ENCODE measurements around the gene BPIFB1. TPM values are rescaled to one million over a fixed set of nuclear protein-coding genes. Genes with fewer than 3 reads are reported as not detected.

Gene BPIFB1
- total and polyA plus RNA-seq, 9 donors: 0.15 TPM; not detected in 8

GRCh38 chr20:33318096-33318429, 35.0 kb downstream of the BPIFB1 start:
- TF ChIP-seq EP300 (IDR thresholded peaks at IDR 0.05) (no peak), POLR2A (IDR thresholded peaks at IDR 0.05) (no peak), CTCF (IDR thresholded peaks at IDR 0.05) (no peak)
- no peaks in the 10 kb centered on the region for H3K27me3 ChIP-seq
- H3K4me3 ChIP-seq: no peak overlapping the region
- no peaks in the 10 kb centered on the region for H3K36me3 ChIP-seq
- H3K4me1 ChIP-seq (ENCODE audit: insufficient read depth): no peaks in the 10 kb centered on the region
- intact Hi-C loops (cut with DNase I): no loop called here
- H3K27ac ChIP-seq: no peak overlapping the region
- WGBS, 3 donors: 18 to 27% (median 21%) methylated on average over 5 of the region's 5 CpGs
- H3K9me3 ChIP-seq: no peaks in the 10 kb centered on the region
- DNase-seq: no peak

- DNase-seq: no peak
- Histone ChIP-seq H3K36me3 (no peaks in the 10 kb centered on the region), H3K27ac (no peak overlapping the region), H3K4me1 (ENCODE audit: insufficient read depth) (no peaks in the 10 kb centered on the region), H3K4me3 (no peak overlapping the region), H3K9me3 (no peaks in the 10 kb centered on the region), H3K27me3 (no peaks in the 10 kb centered on the region)
- 69 to 83% (median 73%) methylated on average over 10 of the region's 10 CpGs for WGBS, 3 donors
- no peak for TF ChIP-seq POLR2A (IDR thresholded peaks at IDR 0.05)
- TF ChIP-seq EP300 (IDR thresholded peaks at IDR 0.05): no peak
- TF ChIP-seq CTCF (IDR thresholded peaks at IDR 0.05): no peak
- intact Hi-C loops (cut with DNase I): no loop called here
These were observed 37.0 kb downstream of the BPIFB1 start for GRCh38 chr20:33320006-33320405.

GRCh38 chr20:33322456-33322855, 39.4 kb downstream of the BPIFB1 start:
- no peak overlapping the region for H3K4me3 ChIP-seq
- no peak for DNase-seq
- H3K27me3 ChIP-seq: no peaks in the 10 kb centered on the region
- no peaks in the 10 kb centered on the region for H3K9me3 ChIP-seq
- TF ChIP-seq POLR2A (IDR thresholded peaks at IDR 0.05): no peak
- no peak for TF ChIP-seq CTCF (IDR thresholded peaks at IDR 0.05)
- no peak for TF ChIP-seq EP300 (IDR thresholded peaks at IDR 0.05)
- no peak overlapping the region for H3K27ac ChIP-seq
- WGBS, 3 donors: 74 to 84% (median 76%) methylated on average over 3 of the region's 3 CpGs
- H3K4me1 ChIP-seq (ENCODE audit: insufficient read depth): no peaks in the 10 kb centered on the region
- H3K36me3 ChIP-seq: no peaks in the 10 kb centered on the region
- intact Hi-C loops (cut with DNase I): no loop called here

DNA sequence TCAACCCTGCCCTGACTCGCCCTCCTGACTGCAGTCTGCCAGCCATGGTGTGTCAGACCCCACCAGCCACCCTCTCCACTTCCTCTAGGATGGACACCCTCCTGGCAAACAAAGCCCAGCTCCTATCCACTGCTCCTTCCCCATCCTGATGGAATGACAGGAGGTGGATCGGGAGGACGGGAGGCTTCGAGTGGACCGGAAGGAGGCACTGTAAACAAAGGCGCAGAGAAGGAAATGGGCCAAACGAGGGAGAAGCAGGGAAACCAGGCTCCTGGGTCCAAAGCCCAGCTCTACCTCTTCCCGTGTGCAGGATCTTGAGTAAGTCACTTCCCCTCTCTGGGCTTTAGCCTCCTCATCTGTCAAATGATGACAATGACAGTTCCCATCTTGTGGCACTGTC, 40.2 kb downstream of the BPIFB1 start:
- H3K27me3 ChIP-seq: no peaks in the 10 kb centered on the region

More for the DNA sequence above, 40.2 kb downstream of the BPIFB1 start:
- Histone ChIP-seq H3K27ac (no peak overlapping the region), H3K4me1 (ENCODE audit: insufficient read depth) (no peaks in the 10 kb centered on the region), H3K4me3 (no peak overlapping the region), H3K9me3 (no peaks in the 10 kb centered on the region), H3K36me3 (no peaks in the 10 kb centered on the region)
- DNase-seq: no peak
- no peak for TF ChIP-seq POLR2A (IDR thresholded peaks at IDR 0.05)
- TF ChIP-seq CTCF (IDR thresholded peaks at IDR 0.05): no peak
- no peak for TF ChIP-seq EP300 (IDR thresholded peaks at IDR 0.05)
- intact Hi-C loops (cut with DNase I): no loop called here
- 43 to 55% (median 48%) methylated on average over 8 of the region's 8 CpGs for WGBS, 3 donors

Data from ovary (tissue), 9 donors.